B cell (primary cell): Measurements from ENCODE around the gene PTGES3. TPM values are rescaled to one million over a fixed set of nuclear protein-coding genes. Genes with fewer than 3 reads are reported as not detected.

Experiments
- ATAC-seq: fragments of 200-7000 bp; cut with Tn5 transposase; one replicate; pipeline ENCODE4 v1.10.0; 2021; ENCODE audit warnings: low read depth, mild to moderate bottlenecking, moderate number of reproducible peaks, moderate library complexity
- CTCF ChIA-PET: fragments of 350-600 bp; sonication (Branson Sonifier 250); formaldehyde crosslinking; loops from one replicate; lab custom pipeline; 2021; ENCODE audit warnings: antibody characterized with exemption, inconsistent platforms; lab: Charles Lee
- POLR2A ChIA-PET: fragments of 350-600 bp; sonication (Branson Sonifier 250); formaldehyde crosslinking; loops from one replicate; lab custom pipeline; 2021; ENCODE audit warnings: antibody characterized with exemption; lab: Charles Lee
- DNase-seq: peaks from one replicate; pipeline ENCODE4 v3.0.0; 2013
- H2AFZ ChIP-seq: 2 replicates; pipeline ENCODE4 v1.6.1; 2012; ENCODE audit warnings: mild to moderate bottlenecking, low read depth, low read length; ENCODE audit not compliant: insufficient read depth, poor library complexity, severe bottlenecking
- H3K27ac ChIP-seq, 2 donors: 1 replicate in 1 of 2; 2 replicates in 1 of 2; pipeline ENCODE4 v1.5.1; 2012 to 2013; ENCODE audit warnings: low read length in 2 of 2, mild to moderate bottlenecking in 2 of 2, moderate library complexity in 1 of 2
- H3K27me3 ChIP-seq, 4 experiments: fragments of 200-600 bp in 1 of 4; sonication (generic) in 1 of 4; replicated peaks in 1 of 4; 1 replicate in 2 of 4; 2 replicates in 2 of 4; pipeline versions ENCODE4 v1.6.1 to v1.7.0; 2013 to 2016; ENCODE audit warnings: low read length in 3 of 4, mild to moderate bottlenecking in 2 of 4, mixed read lengths in 1 of 4, moderate library complexity in 1 of 4; ENCODE audit not compliant: insufficient read depth in 4 of 4, control insufficient read depth in 3 of 4; ENCODE audit errors: control extremely low read depth in 1 of 4
- H3K36me3 ChIP-seq, 2 experiments: replicated peaks in 1 of 2; 1 replicate in 1 of 2; 2 replicates in 1 of 2; pipeline versions ENCODE4 v1.6.1 to v1.7.1; 2013; ENCODE audit warnings: low read length in 1 of 2; ENCODE audit not compliant: insufficient read depth in 2 of 2, control insufficient read depth in 1 of 2; ENCODE audit errors: control extremely low read depth in 1 of 2, extremely low read depth in 1 of 2
- H3K4me1 ChIP-seq, 2 donors: fragments of 200-600 bp in 1 of 2; sonication (generic) in 1 of 2; 1 replicate in 1 of 2; 2 replicates in 1 of 2; pipeline versions ENCODE4 v1.5.1 to v1.6.1; 2013 to 2017; ENCODE audit warnings: low read length in 2 of 2; ENCODE audit not compliant: control insufficient read depth in 2 of 2, insufficient read depth in 2 of 2
- H3K4me2 ChIP-seq: replicated peaks from 2 replicates; pipeline ENCODE3; 2012; ENCODE audit warnings: mild to moderate bottlenecking, low read depth, low read length; ENCODE audit not compliant: poor library complexity, severe bottlenecking
- H3K4me3 ChIP-seq, 5 experiments: fragments of 200-600 bp in 1 of 5; sonication (generic) in 1 of 5; 1 replicate in 3 of 5; 2 replicates in 2 of 5; pipeline versions ENCODE4 v1.5.1 to v1.7.0; 2011 to 2016; ENCODE audit warnings: low read length in 4 of 5, mild to moderate bottlenecking in 4 of 5, low read depth in 2 of 5, control low read depth in 1 of 5, moderate library complexity in 1 of 5; ENCODE audit not compliant: insufficient read depth in 1 of 5; ENCODE audit errors: control extremely low read depth in 1 of 5, extremely low read depth in 1 of 5
- H3K79me2 ChIP-seq: fragments of 200-600 bp; sonication (generic); one replicate; pipeline ENCODE4 v1.6.0; 2016; ENCODE audit warnings: low read length; ENCODE audit not compliant: control insufficient read depth, insufficient read depth
- H3K9ac ChIP-seq: fragments of 200-600 bp; sonication (generic); 2 replicates; pipeline ENCODE4 v1.6.1; 2017; ENCODE audit warnings: mild to moderate bottlenecking, low read length, moderate library complexity
- H3K9me3 ChIP-seq, 3 donors: one replicate each; pipeline versions ENCODE4 v1.6.1 to v1.7.1; 2013; ENCODE audit warnings: low read length in 2 of 3; ENCODE audit not compliant: control insufficient read depth in 2 of 3, insufficient read depth in 1 of 3; ENCODE audit errors: control extremely low read depth in 1 of 3
- H4K20me1 ChIP-seq: 2 replicates; pipeline ENCODE4 v1.6.0; 2012; ENCODE audit warnings: mild to moderate bottlenecking, low read length; ENCODE audit not compliant: insufficient read depth, control insufficient read depth, poor library complexity, severe bottlenecking
- H3K27ac Mint-ChIP-seq: one replicate; pipeline ENCODE4 v1.8.0; 2021; ENCODE audit warnings: mixed read lengths
- H3K27me3 Mint-ChIP-seq: one replicate; pipeline ENCODE4 v1.8.0; 2021; ENCODE audit warnings: mixed read lengths
- H3K4me1 Mint-ChIP-seq: one replicate; pipeline ENCODE4 v1.8.0; 2021; ENCODE audit warnings: mixed read lengths
- H3K4me3 Mint-ChIP-seq: one replicate; pipeline ENCODE4 v1.8.0; 2021; ENCODE audit warnings: mixed read lengths
- H3K9me3 Mint-ChIP-seq: one replicate; pipeline ENCODE4 v1.8.0; 2022; ENCODE audit warnings: mixed read lengths; ENCODE audit not compliant: insufficient read depth
- EZH2 ChIP-seq: IDR thresholded peaks from 2 replicates; pipeline ENCODE4 v1.6.1; 2012; ENCODE audit warnings: borderline replicate concordance, low read depth, mild to moderate bottlenecking, moderate library complexity, low read length; ENCODE audit not compliant: insufficient read depth, poor library complexity, severe bottlenecking
- WGBS: methylation state at CpG from one replicate; pipeline ENCODE4 v1.1.5; 2013; ENCODE audit warnings: missing lambda C conversion rate; ENCODE audit not compliant: insufficient coverage; 5-methylcytosine and 5-hydroxymethylcytosine counted together
- intact Hi-C: fragments of 100-400 bp; cut with micrococcal nuclease; formaldehyde crosslinking; loops from one replicate; pipeline ENCODE4 v1.10.0; 2022
- polyA plus RNA-seq: library from polyadenylated mRNA; depleted of rRNA; stranded (reverse); fragments of >200 nt; gene quantifications from 2 replicates; pipeline ENCODE4 v1.2.3, GENCODE V29; 2012
- total RNA-seq, 2 donors: library from RNA; stranded (reverse); fragments of 120-200 nt in 1 of 2; gene quantifications; 1 replicate in 1 of 2; 2 replicates in 1 of 2; pipeline versions ENCODE4 v1.2.3 to v1.2.4, GENCODE V29; 2013 to 2022
- TF ChIP-seq, protein P1 (sequence below): fragments of 200-600 bp; IDR thresholded peaks from one replicate; pipeline ENCODE4 v1.8.0; 2022; ENCODE audit warnings: antibody characterized with exemption, mild to moderate bottlenecking

Gene PTGES3
- total and polyA plus RNA-seq, 2 donors (not counting 1 experiment from before 2014, with no cell fraction given) = 35.3 to 121 TPM

- intact Hi-C loops = no loop called here
- Mint-ChIP-seq H3K4me3 (no peak overlapping the region), H3K4me1 (peaks cover 59% of the 10 kb centered on the region), H3K27me3 (no peaks in the 10 kb centered on the region), H3K9me3 (no peaks in the 10 kb centered on the region), H3K27ac (no peak overlapping the region)
- DNase-seq (no peak), ATAC-seq (no peak)
- Histone ChIP-seq H3K36me3 (peaks cover 0 to 44% of the 10 kb centered on the region in 2 experiments), H3K9ac (no peak overlapping the region), H3K27ac (peak overlapping the region in 1 of 2 donors; percentile 56), H3K4me2 (no peak overlapping the region), H3K9me3 (no peaks in the 10 kb centered on the region), H2AFZ (no peak overlapping the region), H4K20me1 (peaks cover 86% of the 10 kb centered on the region), H3K27me3 (no peaks in the 10 kb centered on the region), H3K79me2 (peaks cover 100% of the 10 kb centered on the region), H3K4me1 (peaks cover 21 to 24% of the 10 kb centered on the region in 2 donors), H3K4me3 (no peak overlapping the region)
- no CpG with 5 or more reads among the region's 1 CpG for WGBS
- CTCF ChIA-PET = interaction anchor here (0.6 to 3.2 kb wide), 4 partner anchors 13 to 152 kb away, joined by 3 to 24 read pairs (median 4); no protein-coding TSS in a partner anchor
- no peak for TF ChIP-seq EZH2
- TF ChIP-seq, protein P1, sequence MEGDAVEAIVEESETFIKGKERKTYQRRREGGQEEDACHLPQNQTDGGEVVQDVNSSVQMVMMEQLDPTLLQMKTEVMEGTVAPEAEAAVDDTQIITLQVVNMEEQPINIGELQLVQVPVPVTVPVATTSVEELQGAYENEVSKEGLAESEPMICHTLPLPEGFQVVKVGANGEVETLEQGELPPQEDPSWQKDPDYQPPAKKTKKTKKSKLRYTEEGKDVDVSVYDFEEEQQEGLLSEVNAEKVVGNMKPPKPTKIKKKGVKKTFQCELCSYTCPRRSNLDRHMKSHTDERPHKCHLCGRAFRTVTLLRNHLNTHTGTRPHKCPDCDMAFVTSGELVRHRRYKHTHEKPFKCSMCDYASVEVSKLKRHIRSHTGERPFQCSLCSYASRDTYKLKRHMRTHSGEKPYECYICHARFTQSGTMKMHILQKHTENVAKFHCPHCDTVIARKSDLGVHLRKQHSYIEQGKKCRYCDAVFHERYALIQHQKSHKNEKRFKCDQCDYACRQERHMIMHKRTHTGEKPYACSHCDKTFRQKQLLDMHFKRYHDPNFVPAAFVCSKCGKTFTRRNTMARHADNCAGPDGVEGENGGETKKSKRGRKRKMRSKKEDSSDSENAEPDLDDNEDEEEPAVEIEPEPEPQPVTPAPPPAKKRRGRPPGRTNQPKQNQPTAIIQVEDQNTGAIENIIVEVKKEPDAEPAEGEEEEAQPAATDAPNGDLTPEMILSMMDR = no peak
- POLR2A ChIA-PET = no interaction called here
Measured at GRCh38 chr12:56622535-56622934, 65.5 kb downstream of the PTGES3 start.

- H4K20me1 ChIP-seq = peaks cover 82% of the 10 kb centered on the region
- TF ChIP-seq, protein P1 = no peak
- TF ChIP-seq EZH2 = no peak
- H3K79me2 ChIP-seq = peaks cover 74% of the 10 kb centered on the region
- H3K4me2 ChIP-seq = no peak overlapping the region
- Mint-ChIP-seq H3K9me3 (no peaks in the 10 kb centered on the region), H3K4me1 (peaks cover 27% of the 10 kb centered on the region), H3K27ac (no peak overlapping the region), H3K4me3 (no peak overlapping the region), H3K27me3 (no peaks in the 10 kb centered on the region)
- no peaks in the 10 kb centered on the region for H3K4me1 ChIP-seq
- no peak overlapping the region for H2AFZ ChIP-seq
- ChIA-PET CTCF (interaction anchor here (0.9 to 1.1 kb wide), 2 partner anchors 20 to 73 kb away, joined by 4 to 5 read pairs; no protein-coding TSS in a partner anchor), POLR2A (interaction anchor here (1.4 kb wide), 1 partner anchor 12 kb away, joined by 4 read pairs; no protein-coding TSS in a partner anchor)
- H3K4me3 ChIP-seq = no peak overlapping the region
- intact Hi-C loops = no loop called here
- no peak overlapping the region for H3K27ac ChIP-seq
- peaks cover 13 to 84% of the 10 kb centered on the region in 2 experiments for H3K36me3 ChIP-seq
- no peaks in the 10 kb centered on the region for H3K27me3 ChIP-seq
- H3K9me3 ChIP-seq = no peaks in the 10 kb centered on the region
- no peak overlapping the region for H3K9ac ChIP-seq
- ATAC-seq (no peak), DNase-seq (no peak)
Measured at GRCh38 chr12:56616925-56617324, 71.2 kb downstream of the PTGES3 start.
